ENCODE measurements around the gene MRPS34.

MRPS34 gene

DNA sequence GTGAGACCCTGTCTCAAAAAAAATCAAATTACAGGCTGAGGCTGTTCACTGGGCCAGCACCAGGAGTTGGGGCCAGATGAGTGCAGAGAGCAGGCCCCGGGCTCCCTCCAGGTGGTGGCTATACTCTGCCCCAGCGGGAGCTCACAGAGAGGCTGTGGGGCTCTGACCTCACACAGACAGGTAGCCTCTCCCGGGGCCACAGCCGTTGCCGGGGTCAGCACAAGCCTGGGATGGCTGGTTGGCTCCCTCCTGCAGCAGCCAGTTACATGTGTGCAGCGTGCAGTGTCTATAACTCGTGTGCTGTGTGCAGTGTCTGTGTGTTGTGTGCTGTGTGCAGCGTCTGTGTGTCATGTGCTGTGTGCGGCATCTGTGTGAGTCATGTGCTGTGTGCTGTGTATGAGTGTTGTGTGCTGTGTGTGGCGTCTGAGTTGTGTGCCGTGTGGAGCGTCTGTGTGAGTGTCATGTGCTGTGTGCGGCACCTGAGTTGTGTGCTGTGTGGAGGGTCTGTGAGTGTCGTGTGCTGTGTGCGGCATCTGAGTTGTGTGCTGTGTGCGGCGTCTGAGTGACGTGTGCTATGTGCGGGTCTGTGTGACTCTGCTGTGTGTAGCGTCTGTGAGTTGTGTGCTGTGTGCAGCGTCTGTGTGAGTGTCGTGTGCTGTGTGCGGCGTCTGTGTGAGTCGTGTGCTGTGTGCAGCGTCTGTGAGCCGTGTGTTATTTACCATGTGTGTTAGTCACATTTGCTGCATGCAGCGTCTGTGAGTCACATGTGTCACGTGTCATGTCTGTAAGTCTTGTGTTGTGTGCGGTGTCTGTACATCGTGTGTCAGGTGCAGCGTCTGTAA lies 46.1 kb downstream of the MRPS34 start:
- no peak for DNase-seq (ENCODE audit: low read depth)

- DNase-seq (ENCODE audit: low read depth): no peak
Measured at GRCh38 chr16:1724491-1724890, 48.4 kb downstream of the MRPS34 start.

GRCh38 chr16:1723450-1724147 lies 49.3 kb downstream of the MRPS34 start:
- no peak for DNase-seq (ENCODE audit: low read depth)

All from stimulated activated CD8-positive, alpha-beta memory T cell treated with anti-CD3 and anti-CD28 coated beads, Interleukin-15, amount 100 ng/mL, for 24 hours (primary cell).